H1 (cell line): ENCODE data around the gene CHST12. TPM values are rescaled to one million over a fixed set of nuclear protein-coding genes. Genes with fewer than 3 reads are reported as not detected.

Source experiments
- CTCF ChIA-PET: fragments of 300-600 bp; sonication (Branson Sonifier 250); formaldehyde crosslinking; loops from one replicate; lab custom pipeline; 2021; ENCODE audit not compliant: partially characterized antibody; lab: Charles Lee
- POLR2A ChIA-PET: fragments of 300-600 bp; sonication (Branson Sonifier 250); formaldehyde crosslinking; loops from one replicate; lab custom pipeline; 2021; ENCODE audit warnings: inconsistent platforms; ENCODE audit not compliant: partially characterized antibody; lab: Charles Lee
- DNase-seq, 2 experiments: peaks; one replicate each; pipeline versions ENCODE4 v3.0.0 to v3.0.0-alpha.2; 2010 to 2022; ENCODE audit warnings: low spot score in 2 of 2, low read depth in 1 of 2, mixed read lengths in 1 of 2
- FAIRE-seq: peaks from 2 replicates; lab custom pipeline; 2011; peaks lifted over from hg19 to GRCh38; lab: Jason Lieb, UNC
- H2AFZ ChIP-seq: 2 replicates; pipeline ENCODE4 v1.8.1; 2012; ENCODE audit warnings: low read length, inconsistent platforms
- H2AK5ac ChIP-seq: 2 replicates; pipeline ENCODE4 v1.6.1; 2013; ENCODE audit warnings: low read depth, low read length
- H2BK120ac ChIP-seq: replicated peaks from 2 replicates; pipeline ENCODE3; 2013; ENCODE audit warnings: low read depth, low read length, inconsistent platforms
- H2BK12ac ChIP-seq: 2 replicates; pipeline ENCODE4 v1.6.1; 2013; ENCODE audit warnings: low read depth, low read length
- H2BK15ac ChIP-seq: 2 replicates; pipeline ENCODE4 v1.6.1; 2013; ENCODE audit warnings: low read length
- H2BK20ac ChIP-seq: 2 replicates; pipeline ENCODE4 v1.6.1; 2013; ENCODE audit warnings: low read length
- H2BK5ac ChIP-seq: 2 replicates; pipeline ENCODE4 v1.6.1; 2013; ENCODE audit warnings: low read depth, low read length
- H3K14ac ChIP-seq: 2 replicates; pipeline ENCODE4 v1.6.1; 2013; ENCODE audit warnings: inconsistent platforms; ENCODE audit not compliant: insufficient read length
- H3K18ac ChIP-seq: 2 replicates; pipeline ENCODE4 v1.6.1; 2013; ENCODE audit warnings: low read length; ENCODE audit errors: extremely low read depth
- H3K23ac ChIP-seq: 2 replicates; pipeline ENCODE4 v1.6.1; 2013; ENCODE audit warnings: inconsistent platforms; ENCODE audit not compliant: insufficient read length
- H3K23me2 ChIP-seq: 2 replicates; pipeline ENCODE4 v1.6.1; 2013; ENCODE audit warnings: low read depth, low read length
- H3K27ac ChIP-seq: 2 replicates; pipeline ENCODE4 v1.6.1; 2011; ENCODE audit warnings: low read depth, low read length, inconsistent platforms
- H3K27me3 ChIP-seq, 4 experiments: replicated peaks in 1 of 4; 1 replicate in 1 of 4; 2 replicates in 3 of 4; pipeline versions ENCODE4 v1.6.1 to v1.8.1; 2011 to 2013; ENCODE audit warnings: low read length in 3 of 4, mild to moderate bottlenecking in 3 of 4, inconsistent platforms in 2 of 4, mixed read lengths in 2 of 4, moderate library complexity in 1 of 4; ENCODE audit not compliant: control insufficient read depth in 3 of 4, insufficient read depth in 3 of 4; ENCODE audit errors: extremely low read depth in 1 of 4
- H3K36me3 ChIP-seq, 4 experiments: 2 replicates each; pipeline versions ENCODE4 v1.6.1 to v1.8.1; 2011 to 2013; ENCODE audit warnings: mild to moderate bottlenecking in 4 of 4, low read length in 3 of 4, moderate library complexity in 2 of 4, control low read depth in 1 of 4, inconsistent platforms in 1 of 4; ENCODE audit not compliant: insufficient read depth in 4 of 4, control insufficient read depth in 2 of 4
- H3K4ac ChIP-seq: replicated peaks from 2 replicates; pipeline ENCODE3; 2013; ENCODE audit warnings: low read length, low read depth, mixed read lengths, inconsistent platforms; ENCODE audit not compliant: insufficient read length
- H3K4me1 ChIP-seq, 4 experiments: replicated peaks in 1 of 4; 1 replicate in 1 of 4; 2 replicates in 3 of 4; pipeline versions ENCODE4 v1.6.1 to v1.8.1; 2011 to 2013; ENCODE audit warnings: low read length in 3 of 4, inconsistent platforms in 2 of 4, mixed read lengths in 1 of 4; ENCODE audit not compliant: insufficient read depth in 4 of 4, control insufficient read depth in 3 of 4
- H3K4me2 ChIP-seq, 2 experiments: 2 replicates each; pipeline versions ENCODE4 v1.6.1 to v1.8.1; 2011 to 2013; ENCODE audit warnings: low read depth in 2 of 2, low read length in 2 of 2, control low read depth in 1 of 2, inconsistent platforms in 1 of 2, mild to moderate bottlenecking in 1 of 2; ENCODE audit not compliant: insufficient read depth in 1 of 2
- H3K4me3 ChIP-seq, 4 experiments: fragments of 200-600, 300-600 bp in 1 of 4; sonication (generic), shearing (Covaris generic), sonication (Bioruptor Twin) in 1 of 4; 2 replicates each; pipeline versions ENCODE4 v1.5.1 to v1.8.1; 2011 to 2016; ENCODE audit warnings: low read length in 4 of 4, low read depth in 3 of 4, control low read depth in 2 of 4, inconsistent platforms in 2 of 4, mild to moderate bottlenecking in 2 of 4, mixed read lengths in 1 of 4, moderate library complexity in 1 of 4; ENCODE audit not compliant: insufficient read depth in 2 of 4; ENCODE audit errors: extremely low read depth in 1 of 4
- H3K56ac ChIP-seq: replicated peaks from 2 replicates; pipeline ENCODE3; 2013; ENCODE audit warnings: low read depth, mild to moderate bottlenecking, mixed read lengths, low read length, inconsistent platforms; ENCODE audit not compliant: insufficient read length
- H3K79me1 ChIP-seq: 2 replicates; pipeline ENCODE4 v1.6.1; 2013; ENCODE audit warnings: low read depth, low read length, control low read depth
- H3K79me2 ChIP-seq, 2 experiments: 2 replicates each; pipeline versions ENCODE4 v1.6.1 to v1.8.1; 2012 to 2013; ENCODE audit warnings: low read length in 2 of 2, mild to moderate bottlenecking in 2 of 2, inconsistent platforms in 1 of 2; ENCODE audit not compliant: insufficient read depth in 2 of 2, control insufficient read depth in 1 of 2
- H3K9ac ChIP-seq, 4 experiments: replicated peaks in 1 of 4; 1 replicate in 1 of 4; 2 replicates in 3 of 4; pipeline versions ENCODE4 v1.6.1 to v1.8.1; 2011 to 2013; ENCODE audit warnings: low read depth in 3 of 4, low read length in 3 of 4, control low read depth in 2 of 4, mild to moderate bottlenecking in 2 of 4, moderate library complexity in 2 of 4, inconsistent platforms in 1 of 4; ENCODE audit errors: extremely low read depth in 1 of 4
- H3K9me3 ChIP-seq, 2 experiments: 2 replicates each; pipeline versions ENCODE4 v1.6.1 to v1.8.1; 2012 to 2013; ENCODE audit warnings: mild to moderate bottlenecking in 2 of 2, moderate library complexity in 2 of 2, control low read depth in 1 of 2, inconsistent platforms in 1 of 2, low read depth in 1 of 2, low read length in 1 of 2, mixed read lengths in 1 of 2; ENCODE audit not compliant: insufficient read depth in 2 of 2
- H4K20me1 ChIP-seq, 2 experiments: replicated peaks in 1 of 2; 2 replicates each; pipeline versions ENCODE3 to v1.8.1; 2011 to 2013; ENCODE audit warnings: inconsistent platforms in 2 of 2, low read length in 2 of 2, mild to moderate bottlenecking in 1 of 2; ENCODE audit not compliant: insufficient read depth in 2 of 2, control insufficient read depth in 1 of 2
- H4K5ac ChIP-seq: 2 replicates; pipeline ENCODE4 v1.6.1; 2013; ENCODE audit warnings: low read length, low read depth, mixed read lengths, inconsistent platforms; ENCODE audit not compliant: insufficient read length
- H4K8ac ChIP-seq: 2 replicates; pipeline ENCODE4 v1.8.0; 2013; ENCODE audit warnings: mild to moderate bottlenecking, moderate library complexity, low read length, inconsistent platforms; ENCODE audit not compliant: insufficient read depth; ENCODE audit errors: extremely low read depth
- H4K91ac ChIP-seq: replicated peaks from 2 replicates; pipeline ENCODE3; 2013; ENCODE audit warnings: low read length, mixed read lengths, inconsistent platforms; ENCODE audit not compliant: insufficient read length
- BRCA1 ChIP-seq: IDR thresholded peaks from 2 replicates; pipeline ENCODE4 v1.6.1; 2012; ENCODE audit warnings: low read depth, low read length, improper control_type of control experiment
- CREB1 ChIP-seq: IDR thresholded peaks from 2 replicates; pipeline ENCODE4 v1.6.1; 2012; ENCODE audit warnings: inconsistent platforms
- CTCF ChIP-seq, 3 experiments: IDR thresholded peaks; 1 replicate in 2 of 3; 2 replicates in 1 of 3; pipeline versions ENCODE4 v1.5.1 to v1.6.1; 2011; ENCODE audit warnings: low read length in 3 of 3, mild to moderate bottlenecking in 3 of 3, inconsistent platforms in 2 of 3, low read depth in 1 of 3, moderate library complexity in 1 of 3; ENCODE audit not compliant: insufficient read depth in 1 of 3; ENCODE audit errors: control extremely low read depth in 1 of 3
- EP300 ChIP-seq, 2 experiments: IDR thresholded peaks; 1 replicate in 1 of 2; 2 replicates in 1 of 2; pipeline ENCODE4 v1.6.1; 2011 to 2012; ENCODE audit warnings: low read depth in 2 of 2, low read length in 2 of 2, mild to moderate bottlenecking in 2 of 2, borderline replicate concordance in 1 of 2, inconsistent platforms in 1 of 2, moderate library complexity in 1 of 2
- GABPA ChIP-seq: IDR thresholded peaks from 2 replicates; pipeline ENCODE4 v1.6.1; 2011; ENCODE audit warnings: mild to moderate bottlenecking, low read length, moderate library complexity, borderline replicate concordance; ENCODE audit not compliant: insufficient read depth
- NANOG ChIP-seq: IDR thresholded peaks from 2 replicates; pipeline ENCODE4 v1.6.1; 2011; ENCODE audit warnings: low read length, low read depth, mild to moderate bottlenecking, inconsistent platforms; ENCODE audit not compliant: insufficient read depth, poor library complexity, severe bottlenecking
- RBBP5 ChIP-seq: IDR thresholded peaks from 2 replicates; pipeline ENCODE4 v1.7.1; 2012; ENCODE audit warnings: low read depth, mild to moderate bottlenecking, inconsistent platforms, low read length, moderate library complexity, borderline replicate concordance
- RNF2 ChIP-seq: fragments of 200-900, 300-1000 bp; sonication (generic); IDR thresholded peaks from 2 replicates; pipeline ENCODE4 v1.7.1; 2016; ENCODE audit warnings: borderline replicate concordance, low read depth, mild to moderate bottlenecking, antibody characterized with exemption, low read length; ENCODE audit not compliant: poor library complexity, severe bottlenecking; ENCODE audit errors: missing control alignments
- SIN3A ChIP-seq, 2 experiments: IDR thresholded peaks in 1 of 2; conservative IDR thresholded peaks in 1 of 2; 2 replicates each; pipeline ENCODE4 v1.6.1; 2011 to 2012; ENCODE audit warnings: low read length in 2 of 2, improper control_type of control experiment in 1 of 2, low read depth in 1 of 2, mild to moderate bottlenecking in 1 of 2
- TEAD4 ChIP-seq: IDR thresholded peaks from 2 replicates; pipeline ENCODE4 v1.6.1; 2012; ENCODE audit warnings: low read depth, low read length, inconsistent platforms, mixed read lengths
- WGBS, 2 experiments: shearing (Covaris generic) in 1 of 2; methylation state at CpG; one replicate each; pipeline versions ENCODE4 v1.1.6 to v1.1.7; 2013 to 2015; ENCODE audit warnings: low lambda C conversion rate in 2 of 2, mixed read lengths in 2 of 2, inconsistent platforms in 1 of 2, low coverage in 1 of 2, missing lambda C conversion rate in 1 of 2; ENCODE audit not compliant: insufficient replicate concordance in 2 of 2, insufficient coverage in 1 of 2, insufficient read length in 1 of 2; ENCODE audit errors: extremely low coverage in 1 of 2, missing lambda C conversion rate in 1 of 2; 5-methylcytosine and 5-hydroxymethylcytosine counted together
- polyA plus RNA-seq, 7 experiments: library from polyadenylated mRNA; depleted of rRNA in 3 of 7; stranded (reverse) in 5 of 7; unstranded in 2 of 7; fragments of >200 nt in 5 of 7; fragments of 200-250 nt in 2 of 7; gene quantifications; 1 replicate in 5 of 7; 2 replicates in 1 of 7; 4 replicates in 1 of 7; pipeline versions ENCODE4 v1.2.1 to v1.2.3, GENCODE V29; 2011 to 2013; ENCODE audit warnings: missing spikeins in 2 of 7, mixed read lengths in 2 of 7
- total RNA-seq: library from RNA; stranded (reverse); fragmentation: NEBNext Ultra II Directional; extraction: Animal tissue kit (Norgen Biotek cat#: 25700); gene quantifications from 2 replicates; pipeline ENCODE4 v1.2.1, GENCODE V29; 2021

CHST12 gene
- total and polyA plus RNA-seq, 2 of the 8 experiments (the other 6 are each of a cell fraction or from before 2014, with no cell fraction given) = 13.4 to 24.1 TPM

GRCh38 chr7:2380461-2380860 is 22.9 kb upstream of the CHST12 start:
- Histone ChIP-seq H4K5ac (no peak overlapping the region), H2BK120ac (no peak overlapping the region), H2BK20ac (no peak overlapping the region), H3K23me2 (no peaks in the 10 kb centered on the region), H3K79me1 (peaks cover 14% of the 10 kb centered on the region), H3K4me2 (no peak overlapping the region), H3K4me1 (no peaks in the 10 kb centered on the region), H2AFZ (no peak overlapping the region), H2BK5ac (no peak overlapping the region), H3K4ac (no peak overlapping the region), H3K27me3 (no peaks in the 10 kb centered on the region), H4K20me1 (peaks cover 29 to 41% of the 10 kb centered on the region in 2 experiments), H3K9me3 (no peaks in the 10 kb centered on the region), H3K18ac (no peak overlapping the region), H3K23ac (no peak overlapping the region), H2BK12ac (no peak overlapping the region), H3K14ac (no peak overlapping the region), H2AK5ac (no peak overlapping the region), H3K4me3 (no peak overlapping the region), H3K27ac (no peak overlapping the region), H3K56ac (no peak overlapping the region), H2BK15ac (no peak overlapping the region), H4K8ac (no peak overlapping the region; the same call in 1 of the 2 replicates), H3K79me2 (peaks cover 0 to 36% of the 10 kb centered on the region in 2 experiments; a peak in 2 of 4 replicates), H3K9ac (no peak overlapping the region), H3K36me3 (peaks cover 32 to 50% (median 43%) of the 10 kb centered on the region in 4 experiments), H4K91ac (no peak overlapping the region)
- POLR2A ChIA-PET = interaction anchor here (0.8 to 2.3 kb wide), 3 partner anchors 11 to 18 kb away, joined by 3 to 12 read pairs (median 6); no protein-coding TSS in a partner anchor
- no peak for FAIRE-seq
- CTCF ChIA-PET = interaction anchor here (0.6 to 1.7 kb wide), 4 partner anchors 12 to 148 kb away, joined by 3 to 5 read pairs (median 3); partner anchors contain the start of gene MAD1L1
- 95% methylated on average over 23 of the region's 23 CpGs; no CpG with 5 or more reads in 1 of the 2 experiments for WGBS, 2 experiments
- DNase-seq = no peak
- TF ChIP-seq NANOG (no peak), RBBP5 (no peak), SIN3A (conservative IDR thresholded peaks at IDR 0.05 in 1 of 2, IDR thresholded peaks at IDR 0.05 in 1 of 2; ENCODE audit: low read depth in 1 of 2, low read length in 2 of 2) (no peak), GABPA (no peak), TEAD4 (no peak), CREB1 (no peak), CTCF (IDR thresholded peaks at IDR 0.05; ENCODE audit: control extremely low read depth in 1 of 3, insufficient read depth in 1 of 3, low read depth in 1 of 3, low read length in 3 of 3) (no peak), EP300 (IDR thresholded peaks at IDR 0.05; ENCODE audit: borderline replicate concordance in 1 of 2, low read depth in 2 of 2, low read length in 2 of 2) (no peak), BRCA1 (no peak), RNF2 (no peak)
